GM12878 (cell line): ENCODE results near the gene PXMP4.

Experiments
- CTCF ChIP-seq, 3 experiments: IDR thresholded peaks in 2 of 3; conservative IDR thresholded peaks in 1 of 3; 2 replicates each; pipeline ENCODE4 v1.5.1; 2011; ENCODE audit warnings: low read depth in 3 of 3, low read length in 3 of 3, mild to moderate bottlenecking in 3 of 3, control low read depth in 2 of 3, moderate library complexity in 2 of 3, inconsistent platforms in 1 of 3, mixed read lengths in 1 of 3; ENCODE audit not compliant: control insufficient read depth in 2 of 3, insufficient read depth in 1 of 3; ENCODE audit errors: extremely low read depth in 1 of 3
- HDAC6 ChIP-seq: fragments of 200-600 bp; sonication (generic); IDR thresholded peaks from one replicate; pipeline ENCODE4 v1.8.0; 2017; ENCODE audit warnings: antibody characterized with exemption; ENCODE audit not compliant: unreplicated experiment
- KDM1A ChIP-seq: fragments of 200-600 bp; sonication (generic); IDR thresholded peaks from 2 replicates; pipeline ENCODE4 v1.6.1; 2016; ENCODE audit warnings: borderline replicate concordance
- RAD21 ChIP-seq: IDR thresholded peaks from 2 replicates; pipeline ENCODE4 v1.6.1; 2011; ENCODE audit warnings: mild to moderate bottlenecking, low read depth, low read length, moderate library complexity; ENCODE audit not compliant: insufficient read depth
- TAF1 ChIP-seq: IDR thresholded peaks from 2 replicates; pipeline ENCODE4 v1.6.1; 2011; ENCODE audit warnings: mild to moderate bottlenecking, low read depth, low read length, borderline replicate concordance
- YY1 ChIP-seq: IDR thresholded peaks from 2 replicates; pipeline ENCODE4 v1.6.1; 2011; ENCODE audit warnings: low read depth, mild to moderate bottlenecking, low read length

GRCh38 chr20:33753763-33754162 lies 33.7 kb upstream of the PXMP4 start:
- TF ChIP-seq YY1 (no peak), CTCF (IDR thresholded peaks at IDR 0.05 in 2 of 3, conservative IDR thresholded peaks at IDR 0.05 in 1 of 3; ENCODE audit: control insufficient read depth in 2 of 3, extremely low read depth in 1 of 3, insufficient read depth in 1 of 3, low read depth in 3 of 3, low read length in 3 of 3) (no peak), RAD21 (no peak), TAF1 (no peak), HDAC6 (no peak), KDM1A (no peak)
